ENCODE results near the gene WNT5B. TPM values are rescaled to one million over a fixed set of nuclear protein-coding genes. Genes with fewer than 3 reads are reported as not detected.

The WNT5B gene
- polyA plus RNA-seq, 1 donor (not counting 4 experiments of a cell fraction or from before 2014, with no cell fraction given), result 12.3 TPM

- dilution Hi-C loops (cut with MboI; ENCODE audit: extremely low pct_ligation_motif_present, low sequenced_read_pairs), result no loop called here
- no peak overlapping the region for H3K4me3 ChIP-seq (ENCODE audit: control insufficient read depth in 2 of 3, extremely low read depth in 1 of 3, insufficient read depth in 2 of 3, low read depth in 1 of 3, low read length in 3 of 3)
- FAIRE-seq, result no peak
These were observed 52.4 kb downstream of the WNT5B start for GRCh38 chr12:1681493-1681807.

GRCh38 chr12:1688086-1688710 is 59.2 kb downstream of the WNT5B start:
- H3K9me3 ChIP-seq (ENCODE audit: control insufficient read depth, low read depth, low read length), result no peaks in the 10 kb centered on the region
- H2AFZ ChIP-seq (ENCODE audit: control insufficient read depth, low read length), result no peak overlapping the region
- no peak overlapping the region for H3K4me2 ChIP-seq (ENCODE audit: control insufficient read depth, extremely low read depth, insufficient read depth, low read depth, low read length)
- no peaks in the 10 kb centered on the region for H3K27me3 ChIP-seq (ENCODE audit: control insufficient read depth, extremely low read depth, insufficient read depth, low read length)
- peaks cover 22% of the 10 kb centered on the region for H3K79me2 ChIP-seq (ENCODE audit: control insufficient read depth, insufficient read depth, low read length)
- peak; percentile 34 for FAIRE-seq
- H3K9me1 ChIP-seq (ENCODE audit: control insufficient read depth, extremely low read depth, insufficient read depth, low read length), result no peaks in the 10 kb centered on the region
- no peak overlapping the region for H3K4me3 ChIP-seq (ENCODE audit: control insufficient read depth in 2 of 3, extremely low read depth in 1 of 3, insufficient read depth in 2 of 3, low read depth in 1 of 3, low read length in 3 of 3)
- TF ChIP-seq EZH2 (IDR thresholded peaks at IDR 0.05; ENCODE audit: low read length) (no peak), CTCF (optimal IDR thresholded peaks at IDR 0.05 in 1 of 3, IDR thresholded peaks at IDR 0.05 in 1 of 3, conservative IDR thresholded peaks at IDR 0.05 in 1 of 3; ENCODE audit: extremely low read depth in 1 of 3, insufficient read depth in 2 of 3, low read length in 3 of 3) (no peak)
- H3K27ac ChIP-seq (ENCODE audit: control insufficient read depth, insufficient read depth, low read length), result no peak overlapping the region
- no peaks in the 10 kb centered on the region for H4K20me1 ChIP-seq (ENCODE audit: control insufficient read depth, extremely low read depth, insufficient read depth, low read length)
- H3K9ac ChIP-seq (ENCODE audit: control insufficient read depth, extremely low read depth, insufficient read depth, low read length), result no peak overlapping the region
- peaks cover 5% of the 10 kb centered on the region for H3K4me1 ChIP-seq (ENCODE audit: control insufficient read depth, extremely low read depth, insufficient read depth, low read length)
- no peaks in the 10 kb centered on the region for H3K36me3 ChIP-seq (ENCODE audit: control insufficient read depth in 2 of 2, extremely low read depth in 1 of 2, insufficient read depth in 2 of 2, low read length in 2 of 2)
- DNase-seq (ENCODE audit: low read depth, low spot score), result no peak
- dilution Hi-C loops (cut with MboI; ENCODE audit: extremely low pct_ligation_motif_present, low sequenced_read_pairs), result no loop called here

More at GRCh38 chr12:1681493-1681807, 52.4 kb downstream of the WNT5B start:
- Histone ChIP-seq H4K20me1 (ENCODE audit: control insufficient read depth, extremely low read depth, insufficient read depth, low read length) (no peaks in the 10 kb centered on the region), H3K4me1 (ENCODE audit: control insufficient read depth, extremely low read depth, insufficient read depth, low read length) (no peaks in the 10 kb centered on the region), H3K27me3 (ENCODE audit: control insufficient read depth, extremely low read depth, insufficient read depth, low read length) (no peaks in the 10 kb centered on the region), H3K36me3 (ENCODE audit: control insufficient read depth in 2 of 2, extremely low read depth in 1 of 2, insufficient read depth in 2 of 2, low read length in 2 of 2) (no peaks in the 10 kb centered on the region), H3K9me1 (ENCODE audit: control insufficient read depth, extremely low read depth, insufficient read depth, low read length) (no peaks in the 10 kb centered on the region), H2AFZ (ENCODE audit: control insufficient read depth, low read length) (no peak overlapping the region), H3K4me2 (ENCODE audit: control insufficient read depth, extremely low read depth, insufficient read depth, low read depth, low read length) (no peak overlapping the region), H3K27ac (ENCODE audit: control insufficient read depth, insufficient read depth, low read length) (no peak overlapping the region), H3K9me3 (ENCODE audit: control insufficient read depth, low read depth, low read length) (no peaks in the 10 kb centered on the region), H3K79me2 (ENCODE audit: control insufficient read depth, insufficient read depth, low read length) (no peaks in the 10 kb centered on the region), H3K9ac (ENCODE audit: control insufficient read depth, extremely low read depth, insufficient read depth, low read length) (no peak overlapping the region)
- TF ChIP-seq EZH2 (IDR thresholded peaks at IDR 0.05; ENCODE audit: low read length), result no peak
- TF ChIP-seq CTCF (optimal IDR thresholded peaks at IDR 0.05 in 1 of 3, IDR thresholded peaks at IDR 0.05 in 1 of 3, conservative IDR thresholded peaks at IDR 0.05 in 1 of 3; ENCODE audit: extremely low read depth in 1 of 3, insufficient read depth in 2 of 3, low read length in 3 of 3), result no peak
- no peak for DNase-seq (ENCODE audit: low read depth, low spot score)

Data from keratinocyte (primary cell).